ENCODE measurements around the gene PDE5A.
A peak's percentile ranks its signal among the peaks of the same experiment; 100 is the strongest.

Gene PDE5A

DNA sequence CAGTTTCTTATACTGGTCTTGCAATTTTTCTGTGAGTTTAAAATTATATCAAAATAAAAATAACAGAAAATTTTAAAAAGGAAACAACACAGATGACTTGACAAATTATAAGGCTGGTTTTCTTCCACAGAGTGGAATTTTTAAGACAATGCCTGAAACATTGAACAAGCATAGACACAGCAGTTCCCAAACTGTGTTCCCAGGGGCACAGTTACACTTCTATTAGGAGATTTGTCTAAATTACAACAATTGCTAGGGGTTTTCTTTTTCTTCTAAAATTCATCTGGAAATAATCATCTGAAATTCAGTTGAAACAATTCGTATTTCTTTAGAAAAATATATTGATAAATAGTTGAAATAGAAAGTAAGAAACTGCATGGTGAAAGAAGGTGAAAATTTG lies 26.2 kb downstream of the PDE5A start:
- Histone ChIP-seq H3K14ac (ENCODE audit: low read length in 2 of 2) (no peak overlapping the region), H4K8ac (ENCODE audit: low read length) (no peak overlapping the region), H3K9me3 (ENCODE audit: control insufficient read depth, low read length) (no peaks in the 10 kb centered on the region), H2BK120ac (ENCODE audit: low read depth, low read length) (no peak overlapping the region), H2AK5ac (ENCODE audit: low read length, severe bottlenecking) (no peak overlapping the region), H3K4me3 (ENCODE audit: insufficient read depth in 1 of 2, low read depth in 1 of 2, low read length in 2 of 2) (no peak overlapping the region), H3K23ac (ENCODE audit: low read length in 2 of 2) (no peak overlapping the region), H3K18ac (ENCODE audit: low read depth in 1 of 2, low read length in 2 of 2) (no peak overlapping the region), H3K9ac (ENCODE audit: low read length) (no peak overlapping the region), H3K4me1 (ENCODE audit: control insufficient read depth, insufficient read depth, low read depth, low read length) (no peaks in the 10 kb centered on the region), H2BK12ac (ENCODE audit: low read length in 2 of 2) (no peak overlapping the region), H4K91ac (ENCODE audit: low read length) (no peak overlapping the region), H3K27ac (ENCODE audit: low read length, poor library complexity, severe bottlenecking) (no peak overlapping the region), H3K4me2 (ENCODE audit: low read length, poor library complexity, severe bottlenecking) (no peak overlapping the region), H3K27me3 (ENCODE audit: control insufficient read depth in 1 of 2, insufficient read depth in 1 of 2, low read length in 2 of 2) (no peaks in the 10 kb centered on the region), H3K79me1 (replicated peaks; ENCODE audit: low read length, poor library complexity, severe bottlenecking) (peaks cover 6% of the 10 kb centered on the region), H2AFZ (ENCODE audit: low read depth, low read length) (no peak overlapping the region), H3K4ac (ENCODE audit: low read depth in 1 of 2, low read length in 2 of 2) (no peak overlapping the region), H2BK15ac (ENCODE audit: low read depth, poor library complexity, severe bottlenecking) (no peak overlapping the region), H2BK5ac (ENCODE audit: low read depth, low read length, poor library complexity, severe bottlenecking) (no peak overlapping the region), H3K36me3 (ENCODE audit: control insufficient read depth in 1 of 2, insufficient read depth in 2 of 2, low read depth in 1 of 2, low read length in 2 of 2) (peaks cover 0 to 3% of the 10 kb centered on the region in 2 experiments)
- 100% methylated on average over 1 of the region's 1 CpG for WGBS
- DNase-seq = no peak

DNA sequence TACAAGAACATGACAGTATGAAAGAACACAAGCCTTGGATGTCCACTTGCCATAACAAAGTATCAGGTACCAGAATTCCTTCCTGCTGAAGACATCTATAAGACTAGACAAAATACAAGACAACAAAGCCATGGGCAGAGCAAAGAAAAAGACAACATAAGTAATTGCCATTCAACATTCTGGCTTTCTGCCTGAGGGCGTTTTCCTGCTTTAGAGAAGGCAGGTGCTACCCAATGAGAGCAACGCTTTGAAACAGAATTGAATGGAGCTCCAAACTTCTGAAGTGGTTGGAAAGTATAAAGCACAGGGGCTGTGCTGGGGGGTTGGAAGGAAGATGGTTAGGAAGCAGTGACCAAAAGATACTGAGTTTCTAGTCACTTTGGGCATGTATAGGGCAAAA lies 30.1 kb downstream of the PDE5A start:
- H3K79me1 ChIP-seq (replicated peaks; ENCODE audit: low read length, poor library complexity, severe bottlenecking) = peaks cover 3% of the 10 kb centered on the region
- no peak overlapping the region for H3K23ac ChIP-seq (ENCODE audit: low read length in 2 of 2)
- no peak for DNase-seq
- no peak overlapping the region for H2BK120ac ChIP-seq (ENCODE audit: low read depth, low read length)
- no peak overlapping the region for H2BK5ac ChIP-seq (ENCODE audit: low read depth, low read length, poor library complexity, severe bottlenecking)
- H3K14ac ChIP-seq (ENCODE audit: low read length in 2 of 2) = no peak overlapping the region
- 95% methylated on average over 2 of the region's 2 CpGs for WGBS
- H3K27me3 ChIP-seq (ENCODE audit: control insufficient read depth in 1 of 2, insufficient read depth in 1 of 2, low read length in 2 of 2) = no peaks in the 10 kb centered on the region
- no peak overlapping the region for H2BK12ac ChIP-seq (ENCODE audit: low read length in 2 of 2)
- H3K4ac ChIP-seq (ENCODE audit: low read depth in 1 of 2, low read length in 2 of 2) = no peak overlapping the region
- no peak overlapping the region for H3K27ac ChIP-seq (ENCODE audit: low read length, poor library complexity, severe bottlenecking)
- no peaks in the 10 kb centered on the region for H3K9me3 ChIP-seq (ENCODE audit: control insufficient read depth, low read length)
- peaks cover 0 to 3% of the 10 kb centered on the region in 2 experiments for H3K36me3 ChIP-seq (ENCODE audit: control insufficient read depth in 1 of 2, insufficient read depth in 2 of 2, low read depth in 1 of 2, low read length in 2 of 2)
- no peaks in the 10 kb centered on the region for H3K4me1 ChIP-seq (ENCODE audit: control insufficient read depth, insufficient read depth, low read depth, low read length)
- no peak overlapping the region for H3K4me3 ChIP-seq (ENCODE audit: insufficient read depth in 1 of 2, low read depth in 1 of 2, low read length in 2 of 2)
- H2AK5ac ChIP-seq (ENCODE audit: low read length, severe bottlenecking) = no peak overlapping the region
- H4K91ac ChIP-seq (ENCODE audit: low read length) = no peak overlapping the region
- no peak overlapping the region for H2AFZ ChIP-seq (ENCODE audit: low read depth, low read length)
- H3K4me2 ChIP-seq (ENCODE audit: low read length, poor library complexity, severe bottlenecking) = no peak overlapping the region
- no peak overlapping the region for H4K8ac ChIP-seq (ENCODE audit: low read length)
- no peak overlapping the region for H3K9ac ChIP-seq (ENCODE audit: low read length)
- H2BK15ac ChIP-seq (ENCODE audit: low read depth, poor library complexity, severe bottlenecking) = no peak overlapping the region
- no peak overlapping the region for H3K18ac ChIP-seq (ENCODE audit: low read depth in 1 of 2, low read length in 2 of 2)

DNA sequence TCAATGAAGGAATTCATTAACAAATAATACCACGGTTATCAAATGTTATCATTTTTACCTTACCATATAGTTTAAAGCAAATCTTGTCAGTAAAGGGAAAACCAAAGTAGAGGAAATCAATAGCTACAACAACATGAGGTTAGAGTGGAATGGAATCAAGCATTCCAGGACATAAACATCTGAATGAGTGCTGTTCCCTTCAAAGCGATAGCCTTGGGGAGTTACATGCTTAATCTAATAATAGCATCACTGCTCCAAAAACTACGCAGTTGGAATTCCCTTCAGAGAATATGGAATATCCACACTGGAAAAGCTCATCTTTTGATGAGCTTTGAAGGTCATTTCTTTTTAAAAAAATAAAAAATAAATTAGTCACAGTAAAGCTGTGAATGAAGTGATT lies 31.2 kb downstream of the PDE5A start:
- H3K4me2 ChIP-seq (ENCODE audit: low read length, poor library complexity, severe bottlenecking) = no peak overlapping the region
- H4K8ac ChIP-seq (ENCODE audit: low read length) = no peak overlapping the region
- H4K91ac ChIP-seq (ENCODE audit: low read length) = no peak overlapping the region
- no peaks in the 10 kb centered on the region for H3K27me3 ChIP-seq (ENCODE audit: control insufficient read depth in 1 of 2, insufficient read depth in 1 of 2, low read length in 2 of 2)
- H2BK15ac ChIP-seq (ENCODE audit: low read depth, poor library complexity, severe bottlenecking) = no peak overlapping the region
- WGBS = 82% methylated on average over 2 of the region's 3 CpGs
- no peak overlapping the region for H3K4me3 ChIP-seq (ENCODE audit: insufficient read depth in 1 of 2, low read depth in 1 of 2, low read length in 2 of 2)
- no peaks in the 10 kb centered on the region for H3K4me1 ChIP-seq (ENCODE audit: control insufficient read depth, insufficient read depth, low read depth, low read length)
- DNase-seq = peak; percentile 77
- peaks cover 2% of the 10 kb centered on the region for H3K79me1 ChIP-seq (replicated peaks; ENCODE audit: low read length, poor library complexity, severe bottlenecking)
- no peak overlapping the region for H2AFZ ChIP-seq (ENCODE audit: low read depth, low read length)
- no peak overlapping the region for H3K14ac ChIP-seq (ENCODE audit: low read length in 2 of 2)
- H3K9me3 ChIP-seq (ENCODE audit: control insufficient read depth, low read length) = no peaks in the 10 kb centered on the region
- no peak overlapping the region for H3K27ac ChIP-seq (ENCODE audit: low read length, poor library complexity, severe bottlenecking)
- H2BK5ac ChIP-seq (ENCODE audit: low read depth, low read length, poor library complexity, severe bottlenecking) = no peak overlapping the region
- no peak overlapping the region for H2AK5ac ChIP-seq (ENCODE audit: low read length, severe bottlenecking)
- no peak overlapping the region for H2BK12ac ChIP-seq (ENCODE audit: low read length in 2 of 2)
- no peak overlapping the region for H3K9ac ChIP-seq (ENCODE audit: low read length)
- H3K23ac ChIP-seq (ENCODE audit: low read length in 2 of 2) = no peak overlapping the region
- H2BK120ac ChIP-seq (ENCODE audit: low read depth, low read length) = no peak overlapping the region
- no peak overlapping the region for H3K18ac ChIP-seq (ENCODE audit: low read depth in 1 of 2, low read length in 2 of 2)
- H3K4ac ChIP-seq (ENCODE audit: low read depth in 1 of 2, low read length in 2 of 2) = no peak overlapping the region
- H3K36me3 ChIP-seq (ENCODE audit: control insufficient read depth in 1 of 2, insufficient read depth in 2 of 2, low read depth in 1 of 2, low read length in 2 of 2) = no peaks in the 10 kb centered on the region

DNA sequence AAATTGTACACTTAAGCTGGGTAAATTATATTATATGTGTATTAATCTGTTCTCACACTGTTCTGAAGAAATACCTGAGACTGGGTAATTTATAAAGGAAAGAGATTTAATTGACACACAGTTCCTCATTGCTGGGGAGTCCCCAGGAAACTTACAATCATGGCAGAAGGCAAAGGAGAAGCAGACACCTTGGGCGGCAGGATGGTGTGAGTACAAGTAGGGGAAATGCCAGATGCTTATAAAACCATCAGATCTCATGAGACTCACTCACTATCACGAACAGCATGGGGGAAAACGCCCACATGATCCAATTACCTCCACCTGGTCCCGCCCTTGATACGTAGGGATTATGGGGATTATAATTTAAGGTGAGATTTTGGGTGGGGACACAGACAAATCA lies 34.9 kb downstream of the PDE5A start:
- H3K4me3 ChIP-seq (ENCODE audit: insufficient read depth in 1 of 2, low read depth in 1 of 2, low read length in 2 of 2) = no peak overlapping the region
- no peak overlapping the region for H4K91ac ChIP-seq (ENCODE audit: low read length)
- no peak for DNase-seq
- H3K4me1 ChIP-seq (ENCODE audit: control insufficient read depth, insufficient read depth, low read depth, low read length) = no peaks in the 10 kb centered on the region
- H3K18ac ChIP-seq (ENCODE audit: low read depth in 1 of 2, low read length in 2 of 2) = no peak overlapping the region
- H3K4me2 ChIP-seq (ENCODE audit: low read length, poor library complexity, severe bottlenecking) = no peak overlapping the region
- no peaks in the 10 kb centered on the region for H3K9me3 ChIP-seq (ENCODE audit: control insufficient read depth, low read length)
- H3K4ac ChIP-seq (ENCODE audit: low read depth in 1 of 2, low read length in 2 of 2) = no peak overlapping the region
- no peaks in the 10 kb centered on the region for H3K36me3 ChIP-seq (ENCODE audit: control insufficient read depth in 1 of 2, insufficient read depth in 2 of 2, low read depth in 1 of 2, low read length in 2 of 2)
- H3K79me1 ChIP-seq (replicated peaks; ENCODE audit: low read length, poor library complexity, severe bottlenecking) = peaks cover under 1% of the 10 kb centered on the region
- H3K27ac ChIP-seq (ENCODE audit: low read length, poor library complexity, severe bottlenecking) = no peak overlapping the region
- no peaks in the 10 kb centered on the region for H3K27me3 ChIP-seq (ENCODE audit: control insufficient read depth in 1 of 2, insufficient read depth in 1 of 2, low read length in 2 of 2)
- no peak overlapping the region for H2BK5ac ChIP-seq (ENCODE audit: low read depth, low read length, poor library complexity, severe bottlenecking)
- no peak overlapping the region for H2BK120ac ChIP-seq (ENCODE audit: low read depth, low read length)
- no peak overlapping the region for H3K23ac ChIP-seq (ENCODE audit: low read length in 2 of 2)
- no peak overlapping the region for H4K8ac ChIP-seq (ENCODE audit: low read length)
- no peak overlapping the region for H2BK15ac ChIP-seq (ENCODE audit: low read depth, poor library complexity, severe bottlenecking)
- no peak overlapping the region for H3K9ac ChIP-seq (ENCODE audit: low read length)
- H2AK5ac ChIP-seq (ENCODE audit: low read length, severe bottlenecking) = no peak overlapping the region
- H2BK12ac ChIP-seq (ENCODE audit: low read length in 2 of 2) = no peak overlapping the region
- H3K14ac ChIP-seq (ENCODE audit: low read length in 2 of 2) = no peak overlapping the region
- WGBS = 100% methylated on average over 1 of the region's 5 CpGs
- no peak overlapping the region for H2AFZ ChIP-seq (ENCODE audit: low read depth, low read length)
